B cell (primary cell): ENCODE measurements around the gene MYO10. TPM values are rescaled to one million over a fixed set of nuclear protein-coding genes. Genes with fewer than 3 reads are reported as not detected.

ENCODE experiments used
- ATAC-seq: fragments of 200-7000 bp; cut with Tn5 transposase; one replicate; pipeline ENCODE4 v1.10.0; 2021; ENCODE audit warnings: low read depth, mild to moderate bottlenecking, moderate number of reproducible peaks, moderate library complexity
- CTCF ChIA-PET: fragments of 350-600 bp; sonication (Branson Sonifier 250); formaldehyde crosslinking; loops from one replicate; lab custom pipeline; 2021; ENCODE audit warnings: antibody characterized with exemption, inconsistent platforms; lab: Charles Lee
- POLR2A ChIA-PET: fragments of 350-600 bp; sonication (Branson Sonifier 250); formaldehyde crosslinking; loops from one replicate; lab custom pipeline; 2021; ENCODE audit warnings: antibody characterized with exemption; lab: Charles Lee
- DNase-seq: peaks from one replicate; pipeline ENCODE4 v3.0.0; 2013
- H2AFZ ChIP-seq: 2 replicates; pipeline ENCODE4 v1.6.1; 2012; ENCODE audit warnings: mild to moderate bottlenecking, low read depth, low read length; ENCODE audit not compliant: insufficient read depth, poor library complexity, severe bottlenecking
- H3K27ac ChIP-seq, 2 donors: 1 replicate in 1 of 2; 2 replicates in 1 of 2; pipeline ENCODE4 v1.5.1; 2012 to 2013; ENCODE audit warnings: low read length in 2 of 2, mild to moderate bottlenecking in 2 of 2, moderate library complexity in 1 of 2
- H3K27me3 ChIP-seq, 4 experiments: fragments of 200-600 bp in 1 of 4; sonication (generic) in 1 of 4; replicated peaks in 1 of 4; 1 replicate in 2 of 4; 2 replicates in 2 of 4; pipeline versions ENCODE4 v1.6.1 to v1.7.0; 2013 to 2016; ENCODE audit warnings: low read length in 3 of 4, mild to moderate bottlenecking in 2 of 4, mixed read lengths in 1 of 4, moderate library complexity in 1 of 4; ENCODE audit not compliant: insufficient read depth in 4 of 4, control insufficient read depth in 3 of 4; ENCODE audit errors: control extremely low read depth in 1 of 4
- H3K36me3 ChIP-seq, 2 experiments: replicated peaks in 1 of 2; 1 replicate in 1 of 2; 2 replicates in 1 of 2; pipeline versions ENCODE4 v1.6.1 to v1.7.1; 2013; ENCODE audit warnings: low read length in 1 of 2; ENCODE audit not compliant: insufficient read depth in 2 of 2, control insufficient read depth in 1 of 2; ENCODE audit errors: control extremely low read depth in 1 of 2, extremely low read depth in 1 of 2
- H3K4me1 ChIP-seq, 2 donors: fragments of 200-600 bp in 1 of 2; sonication (generic) in 1 of 2; 1 replicate in 1 of 2; 2 replicates in 1 of 2; pipeline versions ENCODE4 v1.5.1 to v1.6.1; 2013 to 2017; ENCODE audit warnings: low read length in 2 of 2; ENCODE audit not compliant: control insufficient read depth in 2 of 2, insufficient read depth in 2 of 2
- H3K4me2 ChIP-seq: replicated peaks from 2 replicates; pipeline ENCODE3; 2012; ENCODE audit warnings: mild to moderate bottlenecking, low read depth, low read length; ENCODE audit not compliant: poor library complexity, severe bottlenecking
- H3K4me3 ChIP-seq, 5 experiments: fragments of 200-600 bp in 1 of 5; sonication (generic) in 1 of 5; 1 replicate in 3 of 5; 2 replicates in 2 of 5; pipeline versions ENCODE4 v1.5.1 to v1.7.0; 2011 to 2016; ENCODE audit warnings: low read length in 4 of 5, mild to moderate bottlenecking in 4 of 5, low read depth in 2 of 5, control low read depth in 1 of 5, moderate library complexity in 1 of 5; ENCODE audit not compliant: insufficient read depth in 1 of 5; ENCODE audit errors: control extremely low read depth in 1 of 5, extremely low read depth in 1 of 5
- H3K79me2 ChIP-seq: fragments of 200-600 bp; sonication (generic); one replicate; pipeline ENCODE4 v1.6.0; 2016; ENCODE audit warnings: low read length; ENCODE audit not compliant: control insufficient read depth, insufficient read depth
- H3K9ac ChIP-seq: fragments of 200-600 bp; sonication (generic); 2 replicates; pipeline ENCODE4 v1.6.1; 2017; ENCODE audit warnings: mild to moderate bottlenecking, low read length, moderate library complexity
- H3K9me3 ChIP-seq, 3 donors: one replicate each; pipeline versions ENCODE4 v1.6.1 to v1.7.1; 2013; ENCODE audit warnings: low read length in 2 of 3; ENCODE audit not compliant: control insufficient read depth in 2 of 3, insufficient read depth in 1 of 3; ENCODE audit errors: control extremely low read depth in 1 of 3
- H4K20me1 ChIP-seq: 2 replicates; pipeline ENCODE4 v1.6.0; 2012; ENCODE audit warnings: mild to moderate bottlenecking, low read length; ENCODE audit not compliant: insufficient read depth, control insufficient read depth, poor library complexity, severe bottlenecking
- H3K27ac Mint-ChIP-seq: one replicate; pipeline ENCODE4 v1.8.0; 2021; ENCODE audit warnings: mixed read lengths
- H3K27me3 Mint-ChIP-seq: one replicate; pipeline ENCODE4 v1.8.0; 2021; ENCODE audit warnings: mixed read lengths
- H3K4me1 Mint-ChIP-seq: one replicate; pipeline ENCODE4 v1.8.0; 2021; ENCODE audit warnings: mixed read lengths
- H3K4me3 Mint-ChIP-seq: one replicate; pipeline ENCODE4 v1.8.0; 2021; ENCODE audit warnings: mixed read lengths
- H3K9me3 Mint-ChIP-seq: one replicate; pipeline ENCODE4 v1.8.0; 2022; ENCODE audit warnings: mixed read lengths; ENCODE audit not compliant: insufficient read depth
- CTCF ChIP-seq: fragments of 200-600 bp; IDR thresholded peaks from one replicate; pipeline ENCODE4 v1.8.0; 2022; ENCODE audit warnings: antibody characterized with exemption, mild to moderate bottlenecking
- EZH2 ChIP-seq: IDR thresholded peaks from 2 replicates; pipeline ENCODE4 v1.6.1; 2012; ENCODE audit warnings: borderline replicate concordance, low read depth, mild to moderate bottlenecking, moderate library complexity, low read length; ENCODE audit not compliant: insufficient read depth, poor library complexity, severe bottlenecking
- WGBS: methylation state at CpG from one replicate; pipeline ENCODE4 v1.1.5; 2013; ENCODE audit warnings: missing lambda C conversion rate; ENCODE audit not compliant: insufficient coverage; 5-methylcytosine and 5-hydroxymethylcytosine counted together
- intact Hi-C: fragments of 100-400 bp; cut with micrococcal nuclease; formaldehyde crosslinking; loops from one replicate; pipeline ENCODE4 v1.10.0; 2022
- polyA plus RNA-seq: library from polyadenylated mRNA; depleted of rRNA; stranded (reverse); fragments of >200 nt; gene quantifications from 2 replicates; pipeline ENCODE4 v1.2.3, GENCODE V29; 2012
- total RNA-seq, 2 donors: library from RNA; stranded (reverse); fragments of 120-200 nt in 1 of 2; gene quantifications; 1 replicate in 1 of 2; 2 replicates in 1 of 2; pipeline versions ENCODE4 v1.2.3 to v1.2.4, GENCODE V29; 2013 to 2022

The MYO10 gene
- total and polyA plus RNA-seq, 2 donors (not counting 1 experiment from before 2014, with no cell fraction given) = 0.10 TPM; not detected in 1

GRCh38 chr5:16768184-16768583, 167.9 kb downstream of the MYO10 start:
- ChIA-PET CTCF (no interaction called here), POLR2A (no interaction called here)
- no peaks in the 10 kb centered on the region for H3K36me3 ChIP-seq
- H3K79me2 ChIP-seq = no peaks in the 10 kb centered on the region
- Mint-ChIP-seq H3K9me3 (no peaks in the 10 kb centered on the region), H3K4me3 (no peak overlapping the region), H3K4me1 (no peaks in the 10 kb centered on the region), H3K27me3 (no peaks in the 10 kb centered on the region), H3K27ac (no peak overlapping the region)
- ATAC-seq (no peak), DNase-seq (no peak)
- H3K4me2 ChIP-seq = no peak overlapping the region
- no peak overlapping the region for H3K4me3 ChIP-seq
- 100% methylated on average over 1 of the region's 3 CpGs for WGBS
- TF ChIP-seq CTCF = no peak
- TF ChIP-seq EZH2 = no peak
- no peaks in the 10 kb centered on the region for H3K9me3 ChIP-seq
- H3K9ac ChIP-seq = no peak overlapping the region
- no peak overlapping the region for H3K27ac ChIP-seq
- no peak overlapping the region for H2AFZ ChIP-seq
- H3K4me1 ChIP-seq = no peaks in the 10 kb centered on the region
- intact Hi-C loops = no loop called here
- H4K20me1 ChIP-seq = no peaks in the 10 kb centered on the region
- no peaks in the 10 kb centered on the region for H3K27me3 ChIP-seq

- DNase-seq = no peak
- H3K27me3 Mint-ChIP-seq = no peaks in the 10 kb centered on the region
- H3K9ac ChIP-seq = no peak overlapping the region
- ATAC-seq = no peak
- H3K36me3 ChIP-seq = no peaks in the 10 kb centered on the region
- no peaks in the 10 kb centered on the region for H4K20me1 ChIP-seq
- H3K4me1 ChIP-seq = no peaks in the 10 kb centered on the region
- no peak overlapping the region for H2AFZ ChIP-seq
- no peak overlapping the region for H3K4me3 ChIP-seq
- TF ChIP-seq EZH2 = no peak
- no peak for TF ChIP-seq CTCF
- intact Hi-C loops = no loop called here
- WGBS = 100% methylated on average over 4 of the region's 5 CpGs
- H3K9me3 ChIP-seq = no peaks in the 10 kb centered on the region
- H3K27ac Mint-ChIP-seq = no peak overlapping the region
- no peak overlapping the region for H3K4me3 Mint-ChIP-seq
- H3K4me1 Mint-ChIP-seq = peaks cover 2% of the 10 kb centered on the region
- CTCF ChIA-PET = no interaction called here
- H3K79me2 ChIP-seq = no peaks in the 10 kb centered on the region
- no peak overlapping the region for H3K4me2 ChIP-seq
- no peaks in the 10 kb centered on the region for H3K9me3 Mint-ChIP-seq
- POLR2A ChIA-PET = no interaction called here
- no peaks in the 10 kb centered on the region for H3K27me3 ChIP-seq
- no peak overlapping the region for H3K27ac ChIP-seq
Measured at GRCh38 chr5:16763211-16763610, 172.9 kb downstream of the MYO10 start.
